ENCODE data around the gene GNG7. TPM values are rescaled to one million over a fixed set of nuclear protein-coding genes. Genes with fewer than 3 reads are reported as not detected.

The GNG7 gene
- polyA plus RNA-seq, 1 experiment, result 0.22 TPM

- no peak for TF ChIP-seq CTCF (IDR thresholded peaks at IDR 0.05; ENCODE audit: insufficient read depth, low read depth, low read length)
- no peaks in the 10 kb centered on the region for H3K27me3 ChIP-seq (ENCODE audit: control insufficient read depth, insufficient read depth, low read length)
- no peak overlapping the region for H3K4me3 ChIP-seq (ENCODE audit: low read depth, low read length)
- DNase-seq (ENCODE audit: low read depth), result peak; percentile 84
- no peaks in the 10 kb centered on the region for H3K36me3 ChIP-seq (ENCODE audit: control insufficient read depth, insufficient read depth, low read length)
- CTCF ChIA-PET, result interaction anchor here (1.2 kb wide), 1 partner anchor 11 kb away, joined by 5 read pairs; no protein-coding TSS in a partner anchor
- POLR2A ChIA-PET, result interaction anchor here (0.5 kb wide), 1 partner anchor 50 kb away, joined by 3 read pairs; no protein-coding TSS in a partner anchor
Observed at GRCh38 chr19:2529473-2529918, 173.0 kb downstream of the GNG7 start.

- POLR2A ChIA-PET, result no interaction called here
- CTCF ChIA-PET, result interaction anchor here (1.2 kb wide), 1 partner anchor 12 kb away, joined by 5 read pairs; no protein-coding TSS in a partner anchor
- TF ChIP-seq CTCF (IDR thresholded peaks at IDR 0.05; ENCODE audit: insufficient read depth, low read depth, low read length), result no peak
- Histone ChIP-seq H3K4me3 (ENCODE audit: low read depth, low read length) (no peak overlapping the region), H3K27me3 (ENCODE audit: control insufficient read depth, insufficient read depth, low read length) (no peaks in the 10 kb centered on the region), H3K36me3 (ENCODE audit: control insufficient read depth, insufficient read depth, low read length) (no peaks in the 10 kb centered on the region)
- DNase-seq (ENCODE audit: low read depth), result no peak
Observed at GRCh38 chr19:2528675-2529101, 173.8 kb downstream of the GNG7 start.

- no peak for TF ChIP-seq CTCF (IDR thresholded peaks at IDR 0.05; ENCODE audit: insufficient read depth, low read depth, low read length)
- CTCF ChIA-PET, result no interaction called here
- Histone ChIP-seq H3K4me3 (ENCODE audit: low read depth, low read length) (no peak overlapping the region), H3K27me3 (ENCODE audit: control insufficient read depth, insufficient read depth, low read length) (no peaks in the 10 kb centered on the region), H3K36me3 (ENCODE audit: control insufficient read depth, insufficient read depth, low read length) (no peaks in the 10 kb centered on the region)
- POLR2A ChIA-PET, result no interaction called here
- no peak for DNase-seq (ENCODE audit: low read depth)
Observed at GRCh38 chr19:2527686-2528085, 174.8 kb downstream of the GNG7 start.

GRCh38 chr19:2527171-2527570, 175.3 kb downstream of the GNG7 start:
- no peak for DNase-seq (ENCODE audit: low read depth)
- CTCF ChIA-PET, result no interaction called here
- Histone ChIP-seq H3K4me3 (ENCODE audit: low read depth, low read length) (no peak overlapping the region), H3K36me3 (ENCODE audit: control insufficient read depth, insufficient read depth, low read length) (no peaks in the 10 kb centered on the region), H3K27me3 (ENCODE audit: control insufficient read depth, insufficient read depth, low read length) (no peaks in the 10 kb centered on the region)
- no peak for TF ChIP-seq CTCF (IDR thresholded peaks at IDR 0.05; ENCODE audit: insufficient read depth, low read depth, low read length)
- POLR2A ChIA-PET, result no interaction called here

GRCh38 chr19:2524840-2525723, 177.4 kb downstream of the GNG7 start:
- POLR2A ChIA-PET, result interaction anchor here (1.1 kb wide), 1 partner anchor 48 kb away, joined by 3 read pairs; no protein-coding TSS in a partner anchor
- no peak overlapping the region for H3K4me3 ChIP-seq (ENCODE audit: low read depth, low read length)
- H3K36me3 ChIP-seq (ENCODE audit: control insufficient read depth, insufficient read depth, low read length), result no peaks in the 10 kb centered on the region
- DNase-seq (ENCODE audit: low read depth), result no peak
- H3K27me3 ChIP-seq (ENCODE audit: control insufficient read depth, insufficient read depth, low read length), result no peaks in the 10 kb centered on the region
- TF ChIP-seq CTCF (IDR thresholded peaks at IDR 0.05; ENCODE audit: insufficient read depth, low read depth, low read length), result no peak
- CTCF ChIA-PET, result interaction anchor here (1.3 to 1.6 kb wide), 2 partner anchors 19 to 48 kb away, joined by 3 read pairs; no protein-coding TSS in a partner anchor

Data from BJ (cell line).